NT2/D1 (cell line): ENCODE measurements around the gene ACOT11.

Experiments
- SUZ12 ChIP-seq: IDR thresholded peaks from 2 replicates; pipeline ENCODE4 v1.6.1; 2011; ENCODE audit not compliant: insufficient read length, insufficient read depth; ENCODE audit errors: extremely low read depth
- YY1 ChIP-seq: IDR thresholded peaks from 2 replicates; pipeline ENCODE4 v1.6.1; 2011; ENCODE audit not compliant: insufficient read length, insufficient read depth

- TF ChIP-seq YY1 (no peak), SUZ12 (no peak)
Measured at GRCh38 chr1:54653036-54653435, 105.0 kb downstream of the ACOT11 start.
